Fibroblast of lung (primary cell): ENCODE results near the gene CLIP4.

ENCODE experiments used
- CTCF ChIP-seq, 2 donors: IDR thresholded peaks in 1 of 2; conservative IDR thresholded peaks in 1 of 2; 1 replicate in 1 of 2; 2 replicates in 1 of 2; pipeline ENCODE4 v1.5.1; 2011 to 2012; ENCODE audit warnings: low read length in 2 of 2, control low read depth in 1 of 2, inconsistent platforms in 1 of 2, low read depth in 1 of 2, mild to moderate bottlenecking in 1 of 2
- EZH2 ChIP-seq: IDR thresholded peaks from 2 replicates; pipeline ENCODE4 v1.5.1; 2012; ENCODE audit warnings: low read length, control low read depth, mild to moderate bottlenecking; ENCODE audit errors: missing control alignments

DNA sequence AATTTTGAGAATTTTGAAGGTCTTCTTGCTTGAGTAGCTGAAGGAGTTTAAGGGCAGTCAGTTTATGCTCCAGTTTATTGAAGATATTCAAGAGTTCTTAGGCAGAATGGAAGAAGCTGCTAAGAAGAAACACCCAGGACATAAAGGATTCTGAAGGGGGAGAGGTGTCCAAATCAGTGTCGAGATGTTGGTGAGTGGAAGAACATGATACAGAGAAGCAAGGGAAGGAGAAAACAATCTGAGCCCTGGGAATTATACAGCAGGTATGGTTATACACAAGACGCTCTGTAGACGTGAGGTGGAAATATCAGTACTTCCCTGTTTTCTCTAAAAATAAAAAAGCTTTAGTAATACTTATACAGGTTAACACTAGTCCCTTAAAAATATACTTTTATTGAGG, 60.1 kb downstream of the CLIP4 start:
- no peak for TF ChIP-seq CTCF (conservative IDR thresholded peaks at IDR 0.05 in 1 of 2, IDR thresholded peaks at IDR 0.05 in 1 of 2; ENCODE audit: low read depth in 1 of 2, low read length in 2 of 2)
- no peak for TF ChIP-seq EZH2
